Right lobe of liver (tissue), 4 donors: ENCODE results near the gene ANTXR1.

Experiments used
- POLR2A ChIP-seq: fragments of 450-650 bp; IDR thresholded peaks from one replicate; pipeline ENCODE4 v1.6.1; 2017; ENCODE audit warnings: antibody characterized with exemption, mild to moderate bottlenecking
- TF ChIP-seq, protein P1 (sequence below), 4 donors: fragments of 200-600 bp in 3 of 4; fragments of 450-650 bp in 1 of 4; IDR thresholded peaks; one replicate each; pipeline versions ENCODE4 v1.5.1 to v1.8.0; 2016 to 2022; ENCODE audit warnings: antibody characterized with exemption in 4 of 4, mild to moderate bottlenecking in 2 of 4
- donor health status: DM: no; HTN: no; CAD: no.
- donor health status: DM: no; HTN: no; CAD: no.
- donor health status: DM: no; HTN: yes; CAD: no.

DNA sequence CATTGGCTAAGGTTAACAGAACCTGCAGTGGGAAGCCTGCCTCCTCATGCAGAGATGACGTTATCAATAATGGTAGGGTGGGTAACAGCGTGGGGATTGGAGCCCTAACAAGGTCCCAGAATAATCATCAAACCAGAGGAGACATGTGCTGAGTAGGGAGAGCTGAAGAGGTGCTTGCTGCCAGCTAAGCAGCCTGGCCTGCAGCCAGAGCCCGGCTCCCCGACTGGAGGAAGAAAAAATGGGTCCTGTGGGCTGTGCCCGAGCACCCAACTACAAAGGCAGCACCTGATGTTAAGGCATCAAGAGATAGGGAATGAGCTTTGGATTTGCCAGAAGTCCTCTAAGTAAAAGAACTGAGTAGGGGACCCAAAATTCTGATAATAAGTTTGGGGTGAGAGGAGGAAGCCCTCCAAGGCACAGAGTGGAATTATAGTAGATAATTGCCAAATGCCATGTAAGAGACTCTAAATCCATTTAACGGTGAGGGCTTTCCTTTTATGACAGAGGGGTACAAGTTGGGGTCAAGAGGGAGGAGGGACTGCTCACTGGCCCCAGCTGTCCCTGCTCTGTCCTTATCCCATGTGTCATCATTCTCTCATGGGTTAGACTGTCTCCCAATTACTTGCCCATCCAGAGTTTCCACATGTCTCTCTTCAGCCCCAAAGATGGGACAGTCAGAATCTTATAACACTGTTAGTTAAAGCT lies 156.1 kb downstream of the ANTXR1 start:
- no peak for TF ChIP-seq POLR2A
- TF ChIP-seq, protein P1, sequence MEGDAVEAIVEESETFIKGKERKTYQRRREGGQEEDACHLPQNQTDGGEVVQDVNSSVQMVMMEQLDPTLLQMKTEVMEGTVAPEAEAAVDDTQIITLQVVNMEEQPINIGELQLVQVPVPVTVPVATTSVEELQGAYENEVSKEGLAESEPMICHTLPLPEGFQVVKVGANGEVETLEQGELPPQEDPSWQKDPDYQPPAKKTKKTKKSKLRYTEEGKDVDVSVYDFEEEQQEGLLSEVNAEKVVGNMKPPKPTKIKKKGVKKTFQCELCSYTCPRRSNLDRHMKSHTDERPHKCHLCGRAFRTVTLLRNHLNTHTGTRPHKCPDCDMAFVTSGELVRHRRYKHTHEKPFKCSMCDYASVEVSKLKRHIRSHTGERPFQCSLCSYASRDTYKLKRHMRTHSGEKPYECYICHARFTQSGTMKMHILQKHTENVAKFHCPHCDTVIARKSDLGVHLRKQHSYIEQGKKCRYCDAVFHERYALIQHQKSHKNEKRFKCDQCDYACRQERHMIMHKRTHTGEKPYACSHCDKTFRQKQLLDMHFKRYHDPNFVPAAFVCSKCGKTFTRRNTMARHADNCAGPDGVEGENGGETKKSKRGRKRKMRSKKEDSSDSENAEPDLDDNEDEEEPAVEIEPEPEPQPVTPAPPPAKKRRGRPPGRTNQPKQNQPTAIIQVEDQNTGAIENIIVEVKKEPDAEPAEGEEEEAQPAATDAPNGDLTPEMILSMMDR (IDR thresholded peaks at IDR 0.05): no peak
